T1000 (cell line): Measurements from ENCODE around the gene CRIP1.

ENCODE experiments used
- DNase-seq: peaks from one replicate; lab custom pipeline; 2025; ENCODE audit warnings: mixed read lengths; lab: John Stamatoyannopoulos, UW

The CRIP1 gene

GRCh38 chr14:105480807-105481801, 5.6 kb upstream of the CRIP1 start:
- DNase-seq = peak; percentile 85

- DNase-seq = peak; percentile 91
Measured at GRCh38 chr14:105481886-105482457, 4.7 kb upstream of the CRIP1 start.

- DNase-seq = no peak
Measured at GRCh38 chr14:105482486-105483110, 4.1 kb upstream of the CRIP1 start.

DNA sequence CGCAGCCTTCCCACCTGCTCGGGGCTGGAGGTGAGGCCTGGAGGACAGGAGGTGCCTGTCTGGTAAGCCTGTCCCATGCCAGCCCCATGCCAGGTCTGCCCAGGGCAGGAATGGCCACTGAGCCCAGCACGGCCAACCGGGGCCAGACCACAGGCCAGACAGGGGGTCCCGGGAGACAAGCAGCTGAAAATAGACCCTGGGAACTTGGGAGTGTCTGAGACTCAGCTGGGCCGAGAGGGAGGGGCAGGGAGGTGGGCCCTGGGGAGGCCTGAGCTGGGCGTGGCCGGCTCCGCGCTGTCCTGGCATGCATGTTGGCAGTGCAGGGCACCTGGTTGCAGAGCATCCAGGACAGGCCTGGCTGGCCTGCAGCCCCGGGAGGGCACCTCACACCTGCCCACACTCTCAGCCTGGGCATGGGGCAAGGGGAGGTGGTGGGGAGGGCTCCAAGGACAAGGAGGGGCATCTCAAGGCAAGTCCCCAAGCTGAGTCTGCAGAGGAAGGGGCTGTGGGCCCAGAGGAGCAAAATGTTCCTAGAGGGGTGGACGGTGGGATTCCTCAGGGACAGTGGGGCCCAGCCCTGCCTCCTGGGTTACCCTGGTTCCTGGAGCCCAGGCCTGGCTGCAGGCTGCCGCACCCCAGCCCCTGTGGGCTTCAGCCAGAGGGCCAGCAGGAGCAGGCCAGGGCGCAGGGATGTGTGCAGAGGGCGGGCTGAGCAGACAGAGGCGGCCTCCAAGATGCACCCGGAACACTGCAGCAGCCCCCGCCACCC, 3.2 kb upstream of the CRIP1 start:
- no peak for DNase-seq

DNA sequence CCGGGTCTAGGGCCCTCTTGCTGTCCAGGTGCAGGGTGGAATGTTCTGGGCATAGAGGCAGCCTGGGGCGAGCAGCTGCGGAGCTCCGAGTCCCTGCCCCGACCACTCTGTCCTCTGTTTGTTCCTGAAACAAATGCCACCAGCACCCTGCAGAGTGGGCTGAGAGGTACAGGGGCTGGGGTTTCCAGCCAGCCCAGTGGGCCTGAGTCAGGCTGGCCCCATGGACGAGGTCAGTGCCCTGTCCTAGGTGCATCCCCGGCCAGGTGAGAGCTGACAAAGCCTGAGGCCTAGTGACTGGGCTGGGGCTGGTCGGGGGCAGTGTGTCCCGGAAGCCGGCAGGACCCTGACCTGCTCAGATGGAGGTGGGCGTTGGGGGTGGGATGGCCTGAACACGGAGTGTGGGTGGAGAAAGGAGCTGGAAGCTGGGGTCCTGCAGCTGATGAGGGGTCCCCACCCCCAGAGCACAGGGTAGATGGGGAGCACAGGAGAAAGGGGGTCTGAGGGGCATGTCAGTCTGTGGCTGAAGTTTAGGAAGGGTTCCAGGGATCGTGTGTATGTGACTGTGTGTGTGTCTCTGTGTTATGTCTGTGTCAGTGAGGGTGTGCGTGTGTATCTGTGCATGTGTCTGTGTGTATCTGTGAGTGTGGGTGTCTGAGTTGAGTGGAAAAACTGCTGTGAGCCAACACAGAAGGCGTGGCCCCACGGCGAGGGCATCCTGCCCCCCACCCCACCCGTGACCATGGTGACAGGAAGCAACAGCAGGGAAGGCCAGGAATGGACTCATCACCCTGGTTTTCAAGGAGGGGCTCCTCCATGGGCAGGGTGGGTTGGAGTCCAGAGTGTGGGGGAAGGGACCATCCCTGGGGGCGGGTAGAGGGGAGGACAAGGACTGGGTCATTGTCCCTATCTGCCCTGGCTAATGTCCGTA, 2.4 kb upstream of the CRIP1 start:
- no peak for DNase-seq

GRCh38 chr14:105484997-105485393, 1.7 kb upstream of the CRIP1 start:
- DNase-seq = no peak

GRCh38 chr14:105485739-105486162, 935 bp upstream of the CRIP1 start:
- DNase-seq = no peak

- DNase-seq = no peak
Measured at GRCh38 chr14:105486974-105487448, 325 bp downstream of the CRIP1 start.

DNA sequence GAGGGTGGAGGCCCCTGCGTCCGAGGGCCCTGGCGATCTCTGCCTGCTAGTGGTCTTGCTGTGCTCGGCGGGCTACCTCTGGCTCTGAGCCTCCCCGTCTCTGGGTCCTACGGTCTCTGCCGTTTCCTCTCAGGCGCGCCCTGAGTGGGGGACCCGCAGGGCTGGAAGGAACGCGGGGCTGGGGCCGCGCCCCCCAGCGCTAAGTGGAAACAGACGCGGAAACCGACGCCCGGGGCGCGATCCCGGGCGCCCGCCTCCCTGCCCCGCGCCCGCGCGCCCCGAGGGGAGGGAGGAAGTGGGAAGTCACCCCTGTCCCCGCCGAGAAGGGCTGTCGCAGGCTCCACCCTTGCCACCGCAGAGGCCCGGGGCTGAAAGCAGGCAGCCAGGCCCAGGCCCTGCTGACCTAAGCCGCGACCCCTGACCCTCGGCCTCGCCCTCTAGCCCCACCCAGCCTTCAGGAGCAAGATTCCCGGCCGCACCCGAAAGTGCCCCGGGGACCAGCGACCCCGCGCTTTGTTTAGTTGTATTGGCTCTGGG, 831 bp downstream of the CRIP1 start:
- no peak for DNase-seq

GRCh38 chr14:105487986-105488777, 1.5 kb downstream of the CRIP1 start:
- DNase-seq = no peak

GRCh38 chr14:105488781-105489541, 2.3 kb downstream of the CRIP1 start:
- DNase-seq = no peak

GRCh38 chr14:105489542-105490266, 3.0 kb downstream of the CRIP1 start:
- peak; percentile 56 for DNase-seq

DNA sequence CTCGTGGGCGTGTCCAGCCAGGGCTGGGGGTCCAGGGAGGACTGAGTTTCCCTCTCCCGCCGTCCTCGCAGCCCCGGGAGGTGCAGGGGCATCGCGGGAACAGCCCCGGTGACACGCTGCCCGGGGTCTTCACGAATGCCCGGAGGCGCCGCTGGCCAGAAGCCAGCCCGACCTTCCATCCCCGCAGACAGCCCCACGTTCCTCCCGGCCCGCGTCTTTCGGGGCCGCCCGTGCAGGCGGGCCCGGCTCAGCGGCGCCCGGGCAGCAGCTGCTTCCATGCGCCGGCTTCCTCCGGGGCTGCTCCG, 3.5 kb downstream of the CRIP1 start:
- DNase-seq = no peak

DNA sequence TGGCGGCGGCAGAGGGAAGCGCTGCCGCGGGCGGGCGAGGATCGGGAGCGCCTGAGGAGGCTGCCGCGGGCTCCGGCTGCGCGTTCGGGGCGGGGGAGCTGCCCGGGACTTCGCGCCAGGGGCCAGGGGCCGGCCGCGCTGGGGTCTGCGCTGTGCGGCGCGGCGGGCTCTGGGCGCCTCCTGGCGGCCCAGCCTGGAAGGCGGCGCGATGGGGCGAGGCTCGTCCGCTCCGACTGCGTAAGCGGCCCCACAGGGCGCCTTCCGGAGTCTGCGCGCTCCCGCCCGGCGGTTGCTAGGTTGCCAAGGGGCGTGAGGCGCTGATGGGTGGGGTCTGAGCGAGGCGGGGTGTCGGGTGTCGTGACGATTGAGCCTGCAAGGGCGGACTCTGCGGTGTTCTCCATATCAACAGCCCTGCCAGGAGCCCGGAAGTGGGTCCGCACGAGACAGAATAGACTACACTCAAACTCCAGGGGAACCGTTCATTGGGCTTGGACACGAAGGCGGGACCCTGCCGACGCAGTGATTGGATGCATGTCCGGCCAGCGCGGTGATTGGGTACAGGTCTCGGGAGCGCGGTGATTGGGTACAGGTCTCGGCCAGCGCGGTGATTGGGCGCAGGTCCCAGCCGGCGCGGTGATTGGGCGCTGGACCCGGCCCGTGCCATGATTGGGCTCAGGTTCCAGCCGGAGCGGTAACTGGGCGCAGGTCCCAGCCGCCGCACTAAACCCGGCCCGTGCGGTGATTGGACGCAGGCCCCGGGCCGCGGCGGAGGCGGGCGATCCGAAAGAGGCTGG, 4.1 kb downstream of the CRIP1 start, which contains the start of gene TEDC1:
TEDC1 (plus strand) TSS at position 675 of the 794 bp plus-strand sequence. CDS start 130 bp downstream, outside the sequence.
- peak; percentile 99 for DNase-seq

DNA sequence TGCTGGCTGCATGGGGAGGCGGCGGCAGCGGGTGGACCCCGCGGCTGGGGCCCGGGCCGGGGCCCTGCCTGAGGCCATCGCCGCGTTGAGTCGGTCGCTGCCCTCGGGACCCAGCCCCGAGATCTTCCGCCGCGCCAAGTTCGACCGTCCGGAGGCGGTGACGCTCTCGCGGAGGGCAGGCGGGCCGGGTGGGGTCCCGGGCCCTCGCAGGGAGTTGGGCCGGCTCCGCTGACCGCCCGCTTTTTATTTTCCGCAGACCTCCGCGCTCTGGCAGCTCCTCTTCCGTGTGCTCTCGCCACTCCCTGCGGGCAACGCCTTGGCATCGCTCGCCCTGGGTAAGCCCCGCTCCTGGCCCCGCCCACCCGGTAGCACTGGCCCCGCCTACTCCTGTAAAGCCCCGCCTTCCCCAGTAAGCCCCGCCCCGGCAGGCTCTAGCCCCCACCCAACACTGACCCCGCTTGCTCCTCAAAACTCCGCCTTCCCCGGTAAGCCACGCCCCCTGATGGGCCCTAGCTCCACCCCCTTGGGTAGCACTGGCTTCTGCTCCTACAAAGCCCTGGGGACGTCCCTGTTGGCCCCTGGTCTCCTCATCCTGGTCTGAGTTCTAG, 4.8 kb downstream of the CRIP1 start:
- DNase-seq = peak; percentile 56

DNA sequence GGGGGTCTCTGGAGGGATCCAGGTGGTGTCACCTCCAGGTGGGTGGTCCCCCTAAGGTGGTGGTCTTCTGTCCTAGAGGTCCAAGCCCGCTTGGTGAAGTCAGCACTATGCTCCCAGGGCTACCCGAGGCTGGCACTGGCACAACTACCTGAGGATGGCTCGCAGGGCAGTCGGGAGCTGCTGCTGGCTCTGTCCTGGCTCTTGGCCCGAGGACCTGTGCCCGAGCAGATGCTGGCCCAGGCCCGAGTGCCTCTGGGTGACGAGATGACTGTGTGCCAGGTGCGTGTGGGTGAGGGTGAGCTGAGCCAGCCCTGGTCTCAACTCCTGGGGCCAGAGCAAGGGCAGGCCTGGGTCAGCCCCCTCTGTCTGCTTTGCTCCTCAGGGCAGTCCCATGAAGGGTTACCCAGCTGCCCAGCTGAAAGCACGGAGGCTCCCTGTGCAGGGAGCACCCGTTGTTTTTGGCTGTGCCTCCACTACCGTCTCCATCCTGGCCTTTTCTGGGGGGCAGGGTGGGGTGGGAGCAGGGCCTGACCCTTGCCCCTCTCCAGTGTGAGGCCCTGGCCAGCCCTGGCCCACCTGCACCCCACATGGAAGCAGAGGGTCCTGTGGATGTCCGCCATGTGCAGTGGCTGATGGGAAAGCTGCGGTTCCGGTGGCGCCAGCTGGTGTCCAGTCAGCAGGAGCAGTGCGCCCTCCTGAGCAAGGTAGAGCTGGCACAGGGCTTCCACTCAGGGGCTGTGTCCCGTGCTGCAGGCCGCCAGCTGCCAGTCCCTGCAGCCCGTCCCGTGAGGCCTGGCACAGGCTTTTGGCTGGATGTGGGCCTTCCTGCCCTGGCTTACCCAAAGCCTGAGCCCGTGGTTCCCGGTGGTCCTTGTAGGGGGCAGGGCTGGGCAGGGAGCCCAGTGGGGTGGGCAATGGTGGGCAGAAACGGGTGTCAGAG, 5.6 kb downstream of the CRIP1 start:
- no peak for DNase-seq
